Tibial artery (tissue), 4 donors: ENCODE data around the gene SREK1.
A peak's percentile ranks its signal among the peaks of the same experiment; 100 is the strongest.

Source experiments
- DNase-seq, 2 donors: peaks; one replicate each; pipeline ENCODE4 v3.0.0-alpha.2; 2019
- H3K27ac ChIP-seq, 2 donors: fragments of 200-600 bp; sonication (generic) in 1 of 2; 1 replicate in 1 of 2; 2 replicates in 1 of 2; pipeline ENCODE4 v1.5.1; 2018 to 2019; ENCODE audit warnings: mild to moderate bottlenecking in 1 of 2
- H3K27me3 ChIP-seq, 2 donors: fragments of 200-600 bp; sonication (generic) in 1 of 2; one replicate each; pipeline versions ENCODE4 v1.5.1 to v1.6.0; 2016 to 2019
- H3K36me3 ChIP-seq, 3 donors: fragments of 200-600 bp; sonication (generic) in 2 of 3; one replicate each; pipeline ENCODE4 v1.5.1; 2016 to 2019; ENCODE audit warnings: mild to moderate bottlenecking in 2 of 3
- H3K4me1 ChIP-seq, 4 donors: fragments of 200-600 bp; sonication (generic) in 2 of 4; 1 replicate in 3 of 4; 2 replicates in 1 of 4; pipeline ENCODE4 v1.5.1; 2016 to 2019
- H3K4me3 ChIP-seq, 2 donors: fragments of 200-600 bp; sonication (generic) in 1 of 2; 1 replicate in 1 of 2; 2 replicates in 1 of 2; pipeline ENCODE4 v1.5.1; 2018 to 2019; ENCODE audit warnings: mild to moderate bottlenecking in 2 of 2
- H3K9me3 ChIP-seq, 3 donors: fragments of 200-600 bp; sonication (generic) in 1 of 3; one replicate each; pipeline ENCODE4 v1.5.1; 2016 to 2019
- intact Hi-C: fragments of 100-400 bp; cut with DNase I; formaldehyde crosslinking; loops from one replicate; pipeline ENCODE4 v1.15.0; 2023; ENCODE audit warnings: low total_unique reads
- TF ChIP-seq, protein P1 (sequence below), 2 experiments: fragments of 200-600 bp in 1 of 2; fragments of 450-650 bp in 1 of 2; IDR thresholded peaks; one replicate each; pipeline ENCODE4 v1.5.1; 2017 to 2019; ENCODE audit warnings: antibody characterized with exemption in 2 of 2, mild to moderate bottlenecking in 1 of 2, moderate library complexity in 1 of 2

SREK1 gene

DNA sequence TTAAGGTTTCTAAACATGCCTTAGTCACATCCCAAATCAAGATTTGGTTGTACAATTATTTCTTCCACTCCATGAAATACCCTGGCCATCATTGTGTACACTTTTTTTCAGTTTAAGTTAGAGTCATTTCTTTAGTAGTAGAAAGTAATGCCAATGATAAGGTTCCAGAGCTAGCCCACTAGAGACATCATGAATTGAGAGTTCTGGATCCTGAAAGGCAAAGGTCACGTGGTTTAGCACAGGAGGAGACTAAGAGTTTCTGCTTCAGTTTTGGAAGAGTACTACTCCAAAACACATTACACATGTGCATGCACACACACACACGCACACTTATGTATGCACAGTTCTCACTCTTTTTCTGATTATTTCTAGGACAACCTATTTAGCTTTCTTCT lies 4.8 kb upstream of the SREK1 start:
- H3K27ac ChIP-seq, result no peak overlapping the region
- H3K4me3 ChIP-seq, result no peak overlapping the region
- no peaks in the 10 kb centered on the region for H3K36me3 ChIP-seq
- intact Hi-C loops, result no loop called here
- DNase-seq, result no peak
- TF ChIP-seq, protein P1, sequence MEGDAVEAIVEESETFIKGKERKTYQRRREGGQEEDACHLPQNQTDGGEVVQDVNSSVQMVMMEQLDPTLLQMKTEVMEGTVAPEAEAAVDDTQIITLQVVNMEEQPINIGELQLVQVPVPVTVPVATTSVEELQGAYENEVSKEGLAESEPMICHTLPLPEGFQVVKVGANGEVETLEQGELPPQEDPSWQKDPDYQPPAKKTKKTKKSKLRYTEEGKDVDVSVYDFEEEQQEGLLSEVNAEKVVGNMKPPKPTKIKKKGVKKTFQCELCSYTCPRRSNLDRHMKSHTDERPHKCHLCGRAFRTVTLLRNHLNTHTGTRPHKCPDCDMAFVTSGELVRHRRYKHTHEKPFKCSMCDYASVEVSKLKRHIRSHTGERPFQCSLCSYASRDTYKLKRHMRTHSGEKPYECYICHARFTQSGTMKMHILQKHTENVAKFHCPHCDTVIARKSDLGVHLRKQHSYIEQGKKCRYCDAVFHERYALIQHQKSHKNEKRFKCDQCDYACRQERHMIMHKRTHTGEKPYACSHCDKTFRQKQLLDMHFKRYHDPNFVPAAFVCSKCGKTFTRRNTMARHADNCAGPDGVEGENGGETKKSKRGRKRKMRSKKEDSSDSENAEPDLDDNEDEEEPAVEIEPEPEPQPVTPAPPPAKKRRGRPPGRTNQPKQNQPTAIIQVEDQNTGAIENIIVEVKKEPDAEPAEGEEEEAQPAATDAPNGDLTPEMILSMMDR (IDR thresholded peaks at IDR 0.05), result no peak
- H3K4me1 ChIP-seq, result peaks cover 0 to 7% (median 2%) of the 10 kb centered on the region in 4 donors
- no peaks in the 10 kb centered on the region for H3K9me3 ChIP-seq
- no peaks in the 10 kb centered on the region for H3K27me3 ChIP-seq

DNA sequence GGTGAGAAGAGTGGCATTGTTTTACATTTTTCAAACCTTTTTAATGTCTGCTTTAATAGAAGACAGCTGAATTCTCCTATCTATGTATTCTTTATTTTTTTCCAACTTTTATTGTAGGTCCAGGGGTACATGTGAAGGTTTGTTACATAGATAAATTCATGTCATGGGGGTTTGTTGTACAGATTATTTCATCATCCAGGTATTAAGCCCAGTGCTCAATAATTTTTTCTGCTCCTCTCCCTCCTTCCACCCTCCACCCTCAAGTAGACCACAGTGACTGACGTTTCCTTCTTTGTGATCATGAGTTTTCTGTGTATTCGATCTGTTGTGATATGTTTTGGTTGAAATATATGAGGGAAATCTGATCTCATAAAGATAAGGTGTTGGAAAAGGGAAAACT lies 1.7 kb upstream of the SREK1 start:
- no peak for DNase-seq
- H3K27me3 ChIP-seq, result no peaks in the 10 kb centered on the region
- intact Hi-C loops, result loop anchor here (10.0 kb wide), 1 partner anchor 518 kb away; the partner anchor contains the start of genes SHLD3, TRAPPC13 and TRIM23
- TF ChIP-seq, protein P1 (IDR thresholded peaks at IDR 0.05), result no peak
- H3K4me3 ChIP-seq, result no peak overlapping the region
- no peaks in the 10 kb centered on the region for H3K9me3 ChIP-seq
- peaks cover 0 to 26% (median 13%) of the 10 kb centered on the region in 4 donors for H3K4me1 ChIP-seq
- H3K27ac ChIP-seq, result no peak overlapping the region
- no peaks in the 10 kb centered on the region for H3K36me3 ChIP-seq

GRCh38 chr5:66143473-66144073 lies 527 bp upstream of the SREK1 start:
- no peak for DNase-seq
- H3K9me3 ChIP-seq, result no peaks in the 10 kb centered on the region
- intact Hi-C loops, result loop anchor here (2.0 to 10.0 kb wide), 2 partner anchors 217 to 519 kb away; partner anchors contain the start of genes ERBIN, SHLD3, TRAPPC13 and TRIM23
- H3K36me3 ChIP-seq, result no peaks in the 10 kb centered on the region
- TF ChIP-seq, protein P1 (IDR thresholded peaks at IDR 0.05), result no peak
- H3K27ac ChIP-seq, result peak overlapping the region; percentile 97 to 98
- peaks cover 0 to 38% (median 21%) of the 10 kb centered on the region in 4 donors for H3K4me1 ChIP-seq
- H3K4me3 ChIP-seq, result peak overlapping the region; percentile 77 to 90
- H3K27me3 ChIP-seq, result no peaks in the 10 kb centered on the region

DNA sequence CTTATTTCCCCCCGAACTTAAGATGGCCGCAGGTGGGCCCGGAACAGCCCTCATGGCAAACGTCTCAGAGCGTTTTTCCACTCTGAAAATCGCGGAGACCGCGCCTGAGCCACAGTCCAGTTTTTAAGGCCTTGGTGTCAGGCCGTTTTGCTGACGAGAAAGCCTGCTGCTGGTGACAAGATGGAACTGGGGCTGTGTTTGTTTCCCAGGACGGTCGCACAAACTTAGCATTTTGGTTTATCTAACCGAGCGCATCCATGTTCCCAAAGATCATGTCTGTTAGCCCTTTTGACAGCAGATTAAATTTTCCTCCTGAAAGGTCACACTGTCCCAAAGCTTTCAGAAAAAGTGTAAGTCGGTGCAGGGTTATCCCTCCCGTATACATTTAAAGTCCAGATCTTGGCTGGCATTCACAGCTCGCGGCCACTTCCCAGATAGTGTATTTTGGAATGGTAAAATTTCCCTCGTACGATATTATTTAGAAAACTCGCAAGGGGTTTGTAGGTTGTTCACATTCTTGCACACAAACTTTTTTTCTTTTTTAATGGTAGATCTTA lies 812 bp downstream of the SREK1 start:
- H3K9me3 ChIP-seq, result no peaks in the 10 kb centered on the region
- peak overlapping the region; percentile 97 to 98 for H3K27ac ChIP-seq
- peak overlapping the region; percentile 77 to 90 for H3K4me3 ChIP-seq
- TF ChIP-seq, protein P1 (IDR thresholded peaks at IDR 0.05), result no peak
- peaks cover 0 to 44% (median 22%) of the 10 kb centered on the region in 4 donors for H3K4me1 ChIP-seq
- no peaks in the 10 kb centered on the region for H3K27me3 ChIP-seq
- H3K36me3 ChIP-seq, result no peaks in the 10 kb centered on the region
- intact Hi-C loops, result loop anchor here (2.0 to 10.0 kb wide), 2 partner anchors 218 to 520 kb away; partner anchors contain the start of genes ERBIN, SHLD3, TRAPPC13 and TRIM23
- DNase-seq, result no peak

DNA sequence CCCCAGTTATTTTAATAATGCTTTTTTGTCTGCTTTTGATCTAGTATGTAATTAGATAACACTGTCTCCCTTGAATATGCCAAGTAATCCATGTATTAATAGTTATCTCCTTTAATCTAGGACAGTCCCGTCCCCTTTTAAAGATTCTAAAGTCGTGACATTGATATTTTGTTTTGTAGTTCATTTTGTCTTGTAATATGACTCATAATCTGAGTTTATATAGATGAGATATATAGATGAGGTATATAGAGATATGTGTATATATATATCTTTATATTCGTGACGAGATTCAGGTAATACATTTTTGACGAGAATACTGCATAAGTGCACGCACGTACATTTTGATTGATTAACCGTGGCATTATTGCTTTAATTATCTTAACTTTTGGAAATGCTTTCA lies 1.6 kb downstream of the SREK1 start:
- Histone ChIP-seq H3K9me3 (no peaks in the 10 kb centered on the region), H3K27ac (peak overlapping the region; percentile 97 to 98), H3K4me3 (peak overlapping the region; percentile 77 to 90), H3K36me3 (no peaks in the 10 kb centered on the region), H3K4me1 (peaks cover 0 to 50% (median 22%) of the 10 kb centered on the region in 4 donors), H3K27me3 (no peaks in the 10 kb centered on the region)
- intact Hi-C loops, result loop anchor here (2.0 to 10.0 kb wide), 2 partner anchors 219 to 521 kb away; partner anchors contain the start of genes ERBIN, SHLD3, TRAPPC13 and TRIM23
- TF ChIP-seq, protein P1 (IDR thresholded peaks at IDR 0.05), result no peak
- no peak for DNase-seq
